Astrocyte (in vitro differentiated cells and primary cell): Measurements from ENCODE around the gene RASL10B.

Source experiments
- EZH2 ChIP-seq: IDR thresholded peaks from 2 replicates; pipeline ENCODE4 v1.6.1; 2012; ENCODE audit warnings: mild to moderate bottlenecking, low read length, inconsistent platforms; ENCODE audit not compliant: insufficient read depth
- TF ChIP-seq, protein P1 (sequence below): IDR thresholded peaks from 2 replicates; pipeline ENCODE4 v1.5.1; 2011; ENCODE audit warnings: low read depth, mild to moderate bottlenecking, inconsistent platforms, low read length, moderate library complexity; ENCODE audit not compliant: insufficient read depth

DNA sequence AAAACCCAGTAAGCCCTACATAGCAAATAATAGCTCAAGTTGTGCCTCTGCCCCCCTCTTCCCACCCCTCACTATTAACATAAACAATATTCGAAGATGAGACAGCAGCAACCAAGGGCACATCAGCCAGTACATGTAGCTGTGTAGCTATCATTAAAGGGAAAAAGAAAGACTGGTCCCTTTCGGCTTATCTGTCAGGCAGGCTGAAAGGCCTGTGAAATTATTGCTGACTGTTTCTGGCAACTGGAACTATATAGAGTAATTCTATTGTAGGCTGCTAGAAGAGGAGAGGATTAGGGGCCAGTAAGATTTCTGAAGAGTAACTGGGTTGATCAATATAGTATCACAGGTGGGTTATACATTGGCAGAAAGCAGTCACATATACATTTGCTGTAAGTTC, 36.5 kb upstream of the RASL10B start:
- no peak for TF ChIP-seq EZH2
- TF ChIP-seq, protein P1, sequence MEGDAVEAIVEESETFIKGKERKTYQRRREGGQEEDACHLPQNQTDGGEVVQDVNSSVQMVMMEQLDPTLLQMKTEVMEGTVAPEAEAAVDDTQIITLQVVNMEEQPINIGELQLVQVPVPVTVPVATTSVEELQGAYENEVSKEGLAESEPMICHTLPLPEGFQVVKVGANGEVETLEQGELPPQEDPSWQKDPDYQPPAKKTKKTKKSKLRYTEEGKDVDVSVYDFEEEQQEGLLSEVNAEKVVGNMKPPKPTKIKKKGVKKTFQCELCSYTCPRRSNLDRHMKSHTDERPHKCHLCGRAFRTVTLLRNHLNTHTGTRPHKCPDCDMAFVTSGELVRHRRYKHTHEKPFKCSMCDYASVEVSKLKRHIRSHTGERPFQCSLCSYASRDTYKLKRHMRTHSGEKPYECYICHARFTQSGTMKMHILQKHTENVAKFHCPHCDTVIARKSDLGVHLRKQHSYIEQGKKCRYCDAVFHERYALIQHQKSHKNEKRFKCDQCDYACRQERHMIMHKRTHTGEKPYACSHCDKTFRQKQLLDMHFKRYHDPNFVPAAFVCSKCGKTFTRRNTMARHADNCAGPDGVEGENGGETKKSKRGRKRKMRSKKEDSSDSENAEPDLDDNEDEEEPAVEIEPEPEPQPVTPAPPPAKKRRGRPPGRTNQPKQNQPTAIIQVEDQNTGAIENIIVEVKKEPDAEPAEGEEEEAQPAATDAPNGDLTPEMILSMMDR = no peak
